NK-92 treated with Interleukin-12 subunit alpha and Interleukin-12 subunit beta, amount 100 ng/mL, for 24 hours (cell line): Measurements from ENCODE around the gene ZNF236.
"Not testable (repeated sequence)": the region's sequence is repeated elsewhere in the genome, so short reads cannot be mapped to it uniquely, and the experiment has no call there.

ENCODE experiments used
- DNase-seq: peaks from one replicate; lab custom pipeline; 2025; lab: John Stamatoyannopoulos, UW

ZNF236 gene

GRCh38 chr18:76948345-76948744, 126.0 kb downstream of the ZNF236 start:
- DNase-seq = no peak

GRCh38 chr18:76951456-76952247, 129.3 kb downstream of the ZNF236 start:
- no peak for DNase-seq

- no peak for DNase-seq
Measured at GRCh38 chr18:76952747-76953146, 130.4 kb downstream of the ZNF236 start.

GRCh38 chr18:76953156-76953555, 130.8 kb downstream of the ZNF236 start:
- DNase-seq = no peak

GRCh38 chr18:76953583-76954233, 131.4 kb downstream of the ZNF236 start:
- no peak for DNase-seq

- no peak for DNase-seq
Measured at GRCh38 chr18:76955524-76956170, 133.3 kb downstream of the ZNF236 start.

- no peak for DNase-seq
Measured at GRCh38 chr18:76956648-76957047, 134.3 kb downstream of the ZNF236 start.

- no peak for DNase-seq
Measured at GRCh38 chr18:76957384-76958355, 135.3 kb downstream of the ZNF236 start.

- no peak for DNase-seq
Measured at GRCh38 chr18:76958692-76959341, 136.5 kb downstream of the ZNF236 start.

GRCh38 chr18:76959605-76960004, 137.2 kb downstream of the ZNF236 start:
- no peak for DNase-seq

- DNase-seq = no peak
Measured at GRCh38 chr18:76960528-76961035, 138.2 kb downstream of the ZNF236 start.

- no peak for DNase-seq
Measured at GRCh38 chr18:76962851-76963250, 140.5 kb downstream of the ZNF236 start.

GRCh38 chr18:76963936-76964335, 141.6 kb downstream of the ZNF236 start:
- DNase-seq = no peak

- not testable (repeated sequence) for DNase-seq
Measured at GRCh38 chr18:76965555-76966151, 143.3 kb downstream of the ZNF236 start.

GRCh38 chr18:76967299-76967698, 144.9 kb downstream of the ZNF236 start:
- DNase-seq = not testable (repeated sequence)

GRCh38 chr18:76967721-76968472, 145.5 kb downstream of the ZNF236 start:
- no peak for DNase-seq

GRCh38 chr18:76970770-76971559, 148.6 kb downstream of the ZNF236 start:
- DNase-seq = no peak

GRCh38 chr18:76972241-76972640, 149.9 kb downstream of the ZNF236 start:
- DNase-seq = no peak
